NCI-H524 (cell line): ENCODE results near the gene POMZP3.
"Not testable (repeated sequence)": the region's sequence is repeated elsewhere in the genome, so short reads cannot be mapped to it uniquely, and the experiment has no call there.

Experiments
- DNase-seq, 2 experiments: peaks; one replicate each; lab custom pipeline; 2025; lab: John Stamatoyannopoulos, UW

POMZP3 gene

GRCh38 chr7:76626989-76627642 is at the start of gene POMZP3:
TSS of gene POMZP3 (minus strand) at chr7:76627279. CDS start at chr7:76626064, 1,215 bp downstream.
- not testable (repeated sequence) for DNase-seq

- not testable (repeated sequence) for DNase-seq
These were observed 48.7 kb upstream of the POMZP3 start for GRCh38 chr7:76675783-76676182.

GRCh38 chr7:76673346-76673745 is 46.3 kb upstream of the POMZP3 start:
- not testable (repeated sequence) for DNase-seq

- DNase-seq = not testable (repeated sequence)
These were observed 32.1 kb upstream of the POMZP3 start for GRCh38 chr7:76659212-76659611.

GRCh38 chr7:76656425-76656824 is 29.3 kb upstream of the POMZP3 start:
- peak in 1 of 2 experiments; percentile 26 for DNase-seq

- not testable (repeated sequence) for DNase-seq
These were observed 15.5 kb upstream of the POMZP3 start for GRCh38 chr7:76642620-76643019.

- not testable (repeated sequence) for DNase-seq
These were observed 10.1 kb upstream of the POMZP3 start for GRCh38 chr7:76637061-76637691.

- DNase-seq = peak in 1 of 2 experiments; percentile 3
These were observed 498 bp downstream of the POMZP3 start for GRCh38 chr7:76626581-76626980.

GRCh38 chr7:76619439-76620190 is 7.5 kb downstream of the POMZP3 start:
- DNase-seq = not testable (repeated sequence)

- not testable (repeated sequence) for DNase-seq
These were observed 13.3 kb downstream of the POMZP3 start for GRCh38 chr7:76613783-76614182.

- not testable (repeated sequence) for DNase-seq
These were observed 14.8 kb downstream of the POMZP3 start for GRCh38 chr7:76612232-76612631.

GRCh38 chr7:76609864-76610263 is 17.2 kb downstream of the POMZP3 start:
- DNase-seq = not testable (repeated sequence)

GRCh38 chr7:76608469-76608868 is 18.6 kb downstream of the POMZP3 start:
- DNase-seq = not testable (repeated sequence)

GRCh38 chr7:76606027-76606426 is 21.1 kb downstream of the POMZP3 start:
- peak in 1 of 2 experiments; percentile 45 for DNase-seq

- DNase-seq = not testable (repeated sequence)
These were observed 26.4 kb downstream of the POMZP3 start for GRCh38 chr7:76600650-76601049.

- not testable (repeated sequence) for DNase-seq
These were observed 27.0 kb downstream of the POMZP3 start for GRCh38 chr7:76600116-76600482.

GRCh38 chr7:76598590-76599264 is 28.4 kb downstream of the POMZP3 start:
- not testable (repeated sequence) for DNase-seq

- not testable (repeated sequence) for DNase-seq
These were observed 29.8 kb downstream of the POMZP3 start for GRCh38 chr7:76597288-76597687.

- DNase-seq = not testable (repeated sequence)
These were observed 34.4 kb downstream of the POMZP3 start for GRCh38 chr7:76592694-76593093.

- not testable (repeated sequence) for DNase-seq
These were observed 35.3 kb downstream of the POMZP3 start for GRCh38 chr7:76591602-76592304.

- DNase-seq = not testable (repeated sequence)
These were observed 36.0 kb downstream of the POMZP3 start for GRCh38 chr7:76591033-76591432.
